Naive B cell (primary cell): Measurements from ENCODE around the gene OR2G3. TPM values are rescaled to one million over a fixed set of nuclear protein-coding genes. Genes with fewer than 3 reads are reported as not detected.

Experiments used
- ATAC-seq, 2 donors: fragments of 150-1000 bp; cut with Tn5 transposase; 2 replicates each; pipeline ENCODE4 v1.10.0; 2021; ENCODE audit warnings: low read depth in 2 of 2, mild to moderate bottlenecking in 2 of 2, moderate library complexity in 2 of 2
- DNase-seq: peaks from one replicate; pipeline ENCODE4 v3.0.0; 2022
- H3K27ac Mint-ChIP-seq, 6 donors: one replicate each; pipeline ENCODE4 v1.8.0; 2020 to 2022; ENCODE audit warnings: mild to moderate bottlenecking in 6 of 6, mixed read lengths in 6 of 6, moderate library complexity in 5 of 6, inconsistent platforms in 2 of 6
- H3K27me3 Mint-ChIP-seq, 3 donors: one replicate each; pipeline ENCODE4 v1.8.0; 2021 to 2022; ENCODE audit warnings: mixed read lengths in 3 of 3, mild to moderate bottlenecking in 1 of 3
- H3K36me3 Mint-ChIP-seq, 2 donors: one replicate each; pipeline ENCODE4 v1.8.0; 2020 to 2022; ENCODE audit warnings: mixed read lengths in 2 of 2, inconsistent platforms in 1 of 2, mild to moderate bottlenecking in 1 of 2
- H3K4me1 Mint-ChIP-seq, 3 donors: one replicate each; pipeline ENCODE4 v1.8.0; 2020 to 2022; ENCODE audit warnings: mixed read lengths in 3 of 3, inconsistent platforms in 1 of 3, mild to moderate bottlenecking in 1 of 3, moderate library complexity in 1 of 3
- H3K4me3 Mint-ChIP-seq, 8 donors: one replicate each; pipeline ENCODE4 v1.8.0; 2020 to 2022; ENCODE audit warnings: mild to moderate bottlenecking in 8 of 8, mixed read lengths in 8 of 8, moderate library complexity in 8 of 8, inconsistent platforms in 2 of 8
- H3K9me3 Mint-ChIP-seq, 7 donors: one replicate each; pipeline ENCODE4 v1.8.0; 2020 to 2022; ENCODE audit warnings: mixed read lengths in 7 of 7, mild to moderate bottlenecking in 5 of 7, inconsistent platforms in 2 of 7, moderate library complexity in 1 of 7
- polyA plus RNA-seq, 6 donors: library from polyadenylated mRNA; unstranded; fragments of 300-500 nt; fragmentation: Illumina TruSeq; gene quantifications; one replicate each; pipeline ENCODE4 v1.2.3, GENCODE V29; 2021; ENCODE audit warnings: low read depth in 6 of 6

The OR2G3 gene
- polyA plus RNA-seq, result not detected

DNA sequence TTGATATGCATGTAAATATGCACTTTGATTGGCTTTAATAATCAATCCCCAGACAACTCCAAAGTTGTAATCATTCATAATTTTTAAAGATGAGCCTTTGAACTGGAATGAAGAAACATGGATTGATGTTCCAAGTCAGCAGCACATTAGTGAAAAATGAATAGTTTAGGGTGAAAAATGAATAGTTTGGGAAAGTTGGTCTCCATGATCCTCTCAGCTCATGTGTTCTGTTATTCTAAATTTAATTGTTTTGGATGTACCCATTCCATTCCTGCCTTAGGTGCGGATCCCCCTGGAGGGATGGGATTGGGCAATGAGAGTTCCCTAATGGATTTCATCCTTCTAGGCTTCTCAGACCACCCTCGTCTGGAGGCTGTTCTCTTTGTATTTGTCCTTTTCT is at the start of gene OR2G3:
TSS of gene OR2G3 (plus strand) at position 301 of the 400 bp plus-strand sequence. CDS start at position 301, 0 bp downstream.
- Mint-ChIP-seq H3K27me3 (peaks cover 4 to 32% (median 11%) of the 10 kb centered on the region in 3 donors), H3K4me1 (no peaks in the 10 kb centered on the region), H3K27ac (no peak within 1 kb of the TSS), H3K4me3 (no peak within 1 kb of the TSS), H3K9me3 (peaks cover 0 to 11% (median 3%) of the 10 kb centered on the region in 7 donors), H3K36me3 (no peaks in the 10 kb centered on the region)
- DNase-seq, result no peak
- no peak for ATAC-seq

DNA sequence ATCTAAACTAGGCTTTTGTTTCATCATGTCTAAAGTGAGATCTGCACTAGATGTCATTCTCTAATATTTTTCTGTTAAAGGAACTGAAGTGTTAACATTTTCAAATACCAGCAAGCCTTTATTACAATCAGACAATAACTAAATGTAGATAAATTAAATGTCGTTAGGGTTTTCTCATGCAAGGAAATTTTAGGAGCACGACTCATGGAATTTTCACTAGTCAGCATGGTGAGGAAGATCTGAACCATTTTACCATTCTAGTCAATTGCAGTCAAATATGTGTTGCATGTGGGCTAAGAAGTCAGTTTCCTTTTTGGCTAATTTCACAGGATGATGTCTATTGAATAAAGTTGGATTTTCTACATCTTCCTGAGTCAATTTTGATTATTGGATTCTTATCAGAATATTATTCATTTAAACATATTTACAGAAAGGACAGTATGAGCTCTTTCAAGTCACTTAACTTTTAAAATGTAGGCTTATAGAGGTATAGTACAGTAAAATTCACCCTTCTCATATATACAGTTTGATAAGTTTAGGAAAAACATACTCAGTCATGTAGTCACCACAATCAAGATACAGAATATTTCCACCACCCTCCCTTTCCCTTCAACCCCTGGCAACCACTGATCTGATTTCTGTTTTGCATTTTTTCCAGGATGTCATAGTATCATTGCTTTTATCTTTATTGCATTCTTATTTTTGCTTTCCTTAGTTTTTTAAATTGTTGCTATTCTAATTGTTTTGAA is 47.3 kb upstream of the OR2G3 start:
- ATAC-seq (no peak), DNase-seq (no peak)
- Mint-ChIP-seq H3K4me1 (no peaks in the 10 kb centered on the region), H3K4me3 (no peak overlapping the region), H3K36me3 (no peaks in the 10 kb centered on the region), H3K27me3 (no peaks in the 10 kb centered on the region), H3K27ac (no peak overlapping the region), H3K9me3 (no peaks in the 10 kb centered on the region)

DNA sequence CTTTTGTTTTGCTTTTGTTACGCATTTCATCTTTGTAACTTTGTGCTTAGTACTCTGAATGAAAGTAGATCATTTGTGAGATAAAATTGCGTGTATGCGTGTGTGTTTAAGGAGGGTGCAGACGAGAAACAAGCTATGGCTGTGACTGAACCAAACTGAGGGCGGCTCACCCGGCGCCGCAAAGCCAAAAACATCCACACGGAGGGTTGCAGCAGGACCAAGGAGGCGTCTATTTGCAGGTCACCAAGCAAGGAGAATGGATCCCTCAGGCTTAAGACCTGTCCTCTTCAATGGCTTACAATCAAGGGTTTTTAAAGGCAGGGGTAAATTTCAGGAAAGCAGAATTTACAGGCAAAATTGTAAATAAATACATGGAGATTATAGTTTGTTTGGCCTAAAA is 43.7 kb upstream of the OR2G3 start:
- Mint-ChIP-seq H3K4me1 (no peaks in the 10 kb centered on the region), H3K4me3 (no peak overlapping the region)

DNA sequence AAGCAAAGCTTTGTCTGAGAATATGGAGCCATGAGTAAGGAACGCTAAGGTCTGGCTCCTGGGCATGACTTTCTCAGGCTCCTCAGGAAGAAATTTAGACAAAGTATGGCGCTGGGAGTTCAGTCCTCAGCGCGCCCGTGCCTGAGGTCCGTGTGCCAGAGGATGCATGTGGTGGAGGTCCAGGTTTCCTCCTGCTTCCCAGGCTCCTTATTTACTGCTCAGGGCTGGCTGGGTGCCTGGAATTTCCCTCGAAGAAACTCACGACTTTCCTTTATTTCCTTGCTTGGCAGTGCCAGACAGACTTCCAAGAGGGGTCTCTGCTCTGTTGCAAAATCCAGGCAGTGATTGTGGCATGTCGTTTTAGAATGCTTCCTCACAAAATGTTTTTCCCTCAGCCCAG is 43.2 kb upstream of the OR2G3 start:
- no peak for DNase-seq
- no peaks in the 10 kb centered on the region for H3K9me3 Mint-ChIP-seq
- ATAC-seq, result no peak
- H3K27me3 Mint-ChIP-seq, result no peaks in the 10 kb centered on the region
- H3K36me3 Mint-ChIP-seq, result no peaks in the 10 kb centered on the region
- H3K27ac Mint-ChIP-seq, result no peak overlapping the region
- no peaks in the 10 kb centered on the region for H3K4me1 Mint-ChIP-seq
- H3K4me3 Mint-ChIP-seq, result no peak overlapping the region

More for the DNA sequence above, 43.7 kb upstream of the OR2G3 start:
- Mint-ChIP-seq H3K36me3 (no peaks in the 10 kb centered on the region), H3K9me3 (no peaks in the 10 kb centered on the region), H3K27ac (no peak overlapping the region), H3K27me3 (no peaks in the 10 kb centered on the region)
- ATAC-seq (no peak), DNase-seq (no peak)

DNA sequence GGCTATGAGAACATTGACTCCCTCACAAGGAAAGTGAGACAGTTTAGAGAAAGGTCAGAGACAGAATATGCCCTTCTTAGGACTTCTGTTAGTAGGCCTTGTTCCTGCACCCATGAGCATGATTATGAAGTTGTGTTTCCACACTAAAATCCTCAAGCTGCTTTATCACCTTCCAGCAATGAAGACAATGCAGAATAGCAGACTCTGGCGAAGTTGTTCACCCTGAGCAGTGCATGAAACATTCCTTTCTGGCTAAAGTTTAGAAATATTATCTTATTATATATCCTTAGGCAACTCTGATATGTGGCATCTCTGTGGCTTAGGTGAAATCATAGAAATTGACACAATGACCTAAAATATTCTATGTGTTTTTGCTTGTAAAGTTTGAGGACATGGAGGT is 31.1 kb upstream of the OR2G3 start:
- H3K36me3 Mint-ChIP-seq, result peaks cover 11 to 14% of the 10 kb centered on the region in 2 donors
- H3K9me3 Mint-ChIP-seq, result peaks cover 5 to 27% (median 10%) of the 10 kb centered on the region in 7 donors
- no peak overlapping the region for H3K4me3 Mint-ChIP-seq
- peaks cover 9 to 18% (median 11%) of the 10 kb centered on the region in 3 donors for H3K27me3 Mint-ChIP-seq
- no peak for ATAC-seq
- no peak overlapping the region for H3K27ac Mint-ChIP-seq
- DNase-seq, result no peak
- H3K4me1 Mint-ChIP-seq, result no peaks in the 10 kb centered on the region

DNA sequence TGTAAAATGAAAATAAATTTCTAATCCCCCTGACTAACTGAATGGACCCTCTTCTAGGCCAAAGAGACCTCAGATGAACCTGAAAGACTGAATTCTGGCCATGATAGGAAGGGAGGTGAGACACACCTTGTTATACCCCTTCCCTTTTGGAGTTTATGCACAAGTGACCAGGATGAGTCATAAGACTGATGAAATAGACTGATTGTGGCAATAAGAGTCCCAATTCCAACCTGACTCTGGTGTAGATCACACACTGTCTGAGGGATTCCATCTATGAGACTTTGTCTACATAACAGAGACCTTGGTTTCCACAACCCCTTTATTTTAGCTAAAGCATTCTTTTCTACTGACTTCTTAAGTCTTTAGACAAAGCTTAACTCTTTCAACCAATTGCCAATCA is 30.7 kb upstream of the OR2G3 start:
- no peaks in the 10 kb centered on the region for H3K4me1 Mint-ChIP-seq
- H3K27me3 Mint-ChIP-seq, result peaks cover 9 to 18% (median 11%) of the 10 kb centered on the region in 3 donors
- no peak overlapping the region for H3K27ac Mint-ChIP-seq
- ATAC-seq (no peak), DNase-seq (no peak)
- H3K9me3 Mint-ChIP-seq, result peaks cover 4 to 22% (median 8%) of the 10 kb centered on the region in 7 donors
- H3K36me3 Mint-ChIP-seq, result peaks cover 11 to 14% of the 10 kb centered on the region in 2 donors
- no peak overlapping the region for H3K4me3 Mint-ChIP-seq

DNA sequence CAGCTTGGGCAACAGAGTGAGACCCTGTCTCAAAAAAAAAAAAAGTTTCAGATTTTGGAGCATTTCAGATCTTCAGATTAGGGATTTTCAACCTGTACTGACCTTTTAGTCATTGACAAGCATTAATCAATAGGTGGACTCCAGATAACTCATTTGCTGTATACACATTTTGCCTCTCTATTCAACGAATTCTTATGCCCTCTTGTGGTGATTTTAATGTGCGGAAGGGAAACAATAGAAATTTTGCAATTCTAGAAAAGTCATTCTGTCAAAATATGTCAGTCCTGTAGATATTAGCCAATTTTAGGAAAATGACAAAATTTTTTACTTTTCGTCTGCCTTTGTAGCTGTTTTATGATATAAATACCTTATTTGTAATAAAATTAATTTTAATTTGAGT is 28.9 kb upstream of the OR2G3 start:
- peaks cover 0 to 6% (median 0%) of the 10 kb centered on the region in 7 donors for H3K9me3 Mint-ChIP-seq
- peaks cover 0 to 6% of the 10 kb centered on the region in 2 donors for H3K36me3 Mint-ChIP-seq
- no peak overlapping the region for H3K4me3 Mint-ChIP-seq
- ATAC-seq (no peak), DNase-seq (no peak)
- no peaks in the 10 kb centered on the region for H3K4me1 Mint-ChIP-seq
- no peak overlapping the region for H3K27ac Mint-ChIP-seq
- peaks cover 8 to 11% (median 9%) of the 10 kb centered on the region in 3 donors for H3K27me3 Mint-ChIP-seq

DNA sequence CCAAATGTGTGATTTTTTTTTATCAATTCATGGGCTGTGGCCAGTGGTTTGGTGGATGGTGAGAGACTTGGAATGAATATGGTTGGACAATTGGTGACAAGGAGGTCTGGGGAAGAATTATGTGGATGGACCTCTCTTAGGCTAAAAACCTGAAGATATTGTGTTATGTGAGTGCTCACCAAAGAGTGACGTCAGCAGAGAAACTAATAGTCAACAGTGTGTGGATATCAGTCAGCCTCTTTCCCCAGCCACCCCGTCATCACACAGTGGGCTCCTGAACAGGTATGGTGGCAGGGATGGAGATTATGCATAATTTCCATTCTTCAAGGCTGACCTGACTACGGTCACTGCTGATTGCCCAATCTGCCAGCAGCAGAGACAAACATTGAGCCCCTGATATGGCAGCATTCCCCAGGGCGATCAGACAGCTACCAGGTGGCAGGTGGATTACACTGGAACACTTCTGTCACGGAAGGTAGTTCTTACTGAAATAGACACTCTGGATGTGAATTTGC is 26.4 kb upstream of the OR2G3 start:
- DNase-seq (no peak), ATAC-seq (no peak)
- H3K4me1 Mint-ChIP-seq, result no peaks in the 10 kb centered on the region
- no peak overlapping the region for H3K27ac Mint-ChIP-seq
- no peaks in the 10 kb centered on the region for H3K9me3 Mint-ChIP-seq
- no peak overlapping the region for H3K4me3 Mint-ChIP-seq
- no peaks in the 10 kb centered on the region for H3K36me3 Mint-ChIP-seq
- peaks cover 0 to 10% (median 4%) of the 10 kb centered on the region in 3 donors for H3K27me3 Mint-ChIP-seq

DNA sequence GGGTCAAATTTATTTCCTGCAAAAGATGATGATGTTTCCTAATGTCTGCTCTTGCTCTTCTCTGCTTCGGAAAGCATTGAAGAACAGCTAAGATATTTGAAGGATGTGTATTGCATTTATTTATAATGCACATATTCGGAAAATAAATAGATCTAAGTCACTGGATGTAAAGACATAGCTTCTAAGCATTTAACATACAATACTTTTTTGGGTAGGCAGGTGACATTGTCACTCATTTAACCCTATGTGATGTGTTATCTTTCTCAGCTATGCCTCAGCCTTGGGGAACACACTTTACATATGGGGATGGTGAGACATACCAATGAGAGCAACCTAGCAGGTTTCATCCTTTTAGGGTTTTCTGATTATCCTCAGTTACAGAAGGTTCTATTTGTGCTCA is 17.3 kb upstream of the OR2G3 start, which contains the start of gene OR2G2:
TSS of gene OR2G2 (plus strand) at position 301 of the 400 bp plus-strand sequence. CDS start at position 301, 0 bp downstream.
- no peaks in the 10 kb centered on the region for H3K4me1 Mint-ChIP-seq
- peaks cover 6 to 12% (median 7%) of the 10 kb centered on the region in 3 donors for H3K27me3 Mint-ChIP-seq
- peaks cover 4 to 10% (median 5%) of the 10 kb centered on the region in 7 donors for H3K9me3 Mint-ChIP-seq
- peaks cover 0 to 7% of the 10 kb centered on the region in 2 donors for H3K36me3 Mint-ChIP-seq
- ATAC-seq, result no peak
- DNase-seq, result no peak
- no peak within 1 kb of the TSS for H3K27ac Mint-ChIP-seq
- no peak within 1 kb of the TSS for H3K4me3 Mint-ChIP-seq

DNA sequence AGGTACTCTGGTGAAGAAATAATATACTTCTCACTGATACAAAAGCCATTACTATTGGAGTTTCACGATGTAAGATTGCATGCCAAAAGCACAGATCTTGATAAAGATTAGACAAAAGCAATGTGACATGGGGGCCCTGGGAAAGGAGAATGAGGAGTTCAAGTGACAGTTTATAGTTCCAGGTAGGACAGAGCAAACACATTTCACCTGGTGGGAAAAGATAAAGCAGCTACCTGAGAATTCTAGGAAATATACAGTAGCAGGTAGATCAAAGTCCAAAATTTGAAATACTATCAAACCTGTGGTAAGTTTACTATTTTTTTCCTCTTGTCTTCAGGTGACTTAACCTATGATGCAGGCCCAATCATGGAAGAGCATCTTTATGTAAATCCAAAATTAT is 8.0 kb downstream of the OR2G3 start:
- H3K9me3 Mint-ChIP-seq, result peaks cover 0 to 10% (median 6%) of the 10 kb centered on the region in 7 donors
- ATAC-seq (no peak), DNase-seq (no peak)
- no peaks in the 10 kb centered on the region for H3K36me3 Mint-ChIP-seq
- H3K27ac Mint-ChIP-seq, result no peak overlapping the region
- no peaks in the 10 kb centered on the region for H3K4me1 Mint-ChIP-seq
- H3K27me3 Mint-ChIP-seq, result peaks cover 0 to 17% (median 5%) of the 10 kb centered on the region in 3 donors
- no peak overlapping the region for H3K4me3 Mint-ChIP-seq

DNA sequence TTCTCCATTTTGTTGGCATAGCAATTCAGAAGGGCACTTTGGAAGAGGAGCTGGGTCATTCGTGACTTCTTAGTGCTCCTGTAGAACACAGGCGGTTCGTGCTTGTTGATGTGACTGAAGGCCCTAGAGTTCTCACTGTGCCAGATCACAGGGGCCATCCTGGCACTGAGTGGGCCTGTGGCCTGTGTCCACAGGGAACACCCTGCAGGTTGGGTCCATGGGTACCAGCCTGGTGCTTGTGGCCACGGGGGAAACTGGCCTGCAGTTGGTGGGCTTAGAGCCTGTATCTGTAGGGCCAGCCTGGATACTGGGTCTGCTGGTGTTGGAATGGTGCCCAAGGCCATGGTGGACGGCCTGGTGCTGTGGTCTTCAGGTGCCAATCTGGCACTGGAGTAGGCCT is 9.2 kb downstream of the OR2G3 start:
- Mint-ChIP-seq H3K9me3 (peaks cover 0 to 10% (median 3%) of the 10 kb centered on the region in 7 donors), H3K4me3 (no peak overlapping the region), H3K27me3 (peaks cover 0 to 5% (median 5%) of the 10 kb centered on the region in 3 donors), H3K27ac (no peak overlapping the region), H3K4me1 (no peaks in the 10 kb centered on the region), H3K36me3 (no peaks in the 10 kb centered on the region)
- DNase-seq, result no peak
- no peak for ATAC-seq

DNA sequence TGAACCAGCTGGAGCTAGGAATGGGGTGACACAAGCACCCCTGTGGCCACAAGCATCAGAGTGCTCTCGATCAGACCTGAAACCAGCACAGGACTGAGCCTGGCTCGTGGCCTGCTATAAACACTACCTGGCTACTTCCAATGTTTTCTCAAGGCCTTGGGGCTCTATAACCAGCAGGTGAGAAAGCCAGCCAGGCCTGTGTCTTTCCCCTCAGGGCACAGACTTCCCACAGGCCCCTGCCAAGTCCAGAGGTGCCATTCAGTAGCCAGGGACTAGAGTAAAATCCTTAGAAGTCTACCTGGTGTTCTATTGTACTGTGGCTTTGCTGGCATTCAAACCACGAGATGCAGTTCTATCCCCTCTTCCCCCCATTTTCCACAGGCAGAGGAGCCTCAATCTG is 22.6 kb downstream of the OR2G3 start:
- Mint-ChIP-seq H3K4me1 (no peaks in the 10 kb centered on the region), H3K9me3 (peaks cover 0 to 22% (median 7%) of the 10 kb centered on the region in 7 donors), H3K27me3 (peaks cover 4 to 11% (median 8%) of the 10 kb centered on the region in 3 donors), H3K27ac (no peak overlapping the region), H3K36me3 (peaks cover 0 to 3% of the 10 kb centered on the region in 2 donors), H3K4me3 (no peak overlapping the region)
- no peak for DNase-seq
- no peak for ATAC-seq

DNA sequence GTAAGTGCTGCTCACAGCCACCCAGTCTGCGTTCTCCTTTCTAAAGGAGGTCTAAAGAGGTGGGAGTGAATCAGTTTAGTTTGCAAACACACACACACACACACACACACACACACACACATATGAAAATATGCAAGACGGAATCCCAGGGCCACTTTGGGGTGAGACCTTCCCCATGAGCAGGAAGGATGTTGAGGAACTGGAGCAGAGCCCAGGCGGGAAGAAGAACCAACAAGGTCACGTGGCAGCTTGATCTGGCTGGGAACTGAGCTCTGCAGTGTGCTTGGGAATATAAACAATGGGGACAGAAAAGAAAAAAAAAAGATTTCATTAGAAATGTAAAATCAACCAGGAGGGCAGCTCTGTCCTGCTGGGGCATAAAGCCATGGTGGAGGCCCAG is 32.6 kb downstream of the OR2G3 start:
- DNase-seq (no peak), ATAC-seq (no peak)
- H3K27ac Mint-ChIP-seq, result no peak overlapping the region
- peaks cover under 1 to 14% (median 4%) of the 10 kb centered on the region in 7 donors for H3K9me3 Mint-ChIP-seq
- H3K36me3 Mint-ChIP-seq, result peaks cover 0 to 7% of the 10 kb centered on the region in 2 donors
- H3K4me3 Mint-ChIP-seq, result peak overlapping the region in 4 of 8 donors; percentile 20 to 78 (median 42)
- H3K27me3 Mint-ChIP-seq, result peaks cover 41 to 58% (median 45%) of the 10 kb centered on the region in 3 donors
- peaks cover 4 to 7% (median 5%) of the 10 kb centered on the region in 3 donors for H3K4me1 Mint-ChIP-seq

DNA sequence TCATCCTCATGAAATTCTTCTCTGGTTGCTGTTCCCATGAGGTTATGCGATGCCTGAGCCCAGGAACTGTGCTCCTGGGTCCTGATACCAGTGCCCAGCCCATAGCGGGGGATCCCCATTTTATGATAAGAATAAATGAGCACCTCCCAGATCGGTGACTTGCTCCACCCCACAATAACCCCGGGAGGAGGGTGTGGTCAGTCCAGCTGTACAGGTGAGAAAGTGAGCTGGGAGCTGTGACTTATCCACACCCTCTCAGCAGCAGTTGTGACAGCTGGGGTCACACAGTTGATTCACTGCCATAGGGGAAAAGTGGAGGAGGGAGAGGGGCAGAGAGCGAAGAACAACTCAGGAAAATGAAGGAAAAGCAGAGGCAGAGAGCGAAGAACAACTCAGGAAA is 33.4 kb downstream of the OR2G3 start:
- Mint-ChIP-seq H3K4me1 (peaks cover 4 to 7% (median 5%) of the 10 kb centered on the region in 3 donors), H3K36me3 (peaks cover 0 to 7% of the 10 kb centered on the region in 2 donors), H3K27me3 (peaks cover 35 to 58% (median 40%) of the 10 kb centered on the region in 3 donors), H3K9me3 (peaks cover 0 to 14% (median 4%) of the 10 kb centered on the region in 7 donors), H3K4me3 (peak overlapping the region in 7 of 8 donors; percentile 23 to 78 (median 47)), H3K27ac (no peak overlapping the region)
- DNase-seq (no peak), ATAC-seq (no peak)
